Lung (tissue), 12 donors: ENCODE data around the gene EXOC3L4. TPM values are rescaled to one million over a fixed set of nuclear protein-coding genes. Genes with fewer than 3 reads are reported as not detected.

Experiments
- ATAC-seq: fragments of 200-7000 bp; cut with Tn5 transposase; one replicate; pipeline ENCODE4 v1.9.1; 2020; ENCODE audit warnings: moderate number of reproducible peaks; ENCODE audit not compliant: insufficient read depth, low FRiP score
- DNase-seq, 3 donors: peaks; one replicate each; pipeline ENCODE4 v3.0.0-alpha.2; 2013 to 2017
- H3K27ac ChIP-seq, 2 donors: one replicate each; pipeline ENCODE4 v1.5.1; 2013; ENCODE audit warnings: mild to moderate bottlenecking in 2 of 2, moderate library complexity in 2 of 2, control low read depth in 1 of 2, inconsistent platforms in 1 of 2, low read depth in 1 of 2, low read length in 1 of 2
- H3K27me3 ChIP-seq, 3 donors: one replicate each; pipeline ENCODE4 v1.5.1; 2013; ENCODE audit warnings: low read length in 2 of 3; ENCODE audit not compliant: control insufficient read depth in 3 of 3, insufficient read depth in 3 of 3
- H3K36me3 ChIP-seq, 4 donors: one replicate each; pipeline ENCODE4 v1.5.1; 2013; ENCODE audit warnings: low read length in 4 of 4, mild to moderate bottlenecking in 1 of 4, moderate library complexity in 1 of 4; ENCODE audit not compliant: control insufficient read depth in 4 of 4, insufficient read depth in 4 of 4
- H3K4me1 ChIP-seq, 5 donors: one replicate each; pipeline ENCODE4 v1.5.1; 2013; ENCODE audit warnings: low read length in 5 of 5, mild to moderate bottlenecking in 2 of 5, moderate library complexity in 1 of 5; ENCODE audit not compliant: control insufficient read depth in 5 of 5, insufficient read depth in 5 of 5
- H3K4me3 ChIP-seq: one replicate; pipeline ENCODE4 v1.5.1; 2013; ENCODE audit warnings: mild to moderate bottlenecking, control low read depth, moderate library complexity
- H3K9ac ChIP-seq, 2 donors: one replicate each; pipeline ENCODE4 v1.5.1; 2013; ENCODE audit warnings: low read length in 2 of 2, control low read depth in 1 of 2; ENCODE audit not compliant: insufficient read depth in 1 of 2
- H3K9me3 ChIP-seq, 4 donors: one replicate each; pipeline ENCODE4 v1.5.1; 2013; ENCODE audit warnings: low read length in 3 of 4, mild to moderate bottlenecking in 1 of 4, moderate library complexity in 1 of 4; ENCODE audit not compliant: control insufficient read depth in 4 of 4, insufficient read depth in 3 of 4
- CTCF ChIP-seq: IDR thresholded peaks from 2 replicates; pipeline ENCODE4 v1.5.1; 2012; ENCODE audit warnings: mild to moderate bottlenecking; ENCODE audit errors: control extremely low read depth, extremely low read depth
- WGBS, 2 donors: extraction: QIAGEN DNeasy Blood & Tissue Kit; methylation state at CpG; one replicate each; pipeline ENCODE4 v1.1.7; 2013; 5-methylcytosine and 5-hydroxymethylcytosine counted together
- polyA plus RNA-seq, 2 donors: library from polyadenylated mRNA; stranded (reverse); fragments of 200-250 nt; gene quantifications; one replicate each; pipeline ENCODE4 v1.2.1, GENCODE V29; 2013
- total RNA-seq, 2 donors: library from RNA; depleted of rRNA in 1 of 2; stranded (reverse); fragments of >200 nt in 1 of 2; gene quantifications; one replicate each; pipeline ENCODE4 v1.2.1, GENCODE V29; 2014 to 2021
- donor health status: control.
- donor health status: control.
- donor health status: Bipolar disorder and iron deficiency.
- donor health status: healthy.
- donor health status: DM: yes; HTN: yes; CAD: no.

The EXOC3L4 gene
- total and polyA plus RNA-seq, 4 donors, result 3.0 to 4.6 (median 3.8) TPM

GRCh38 chr14:103126088-103126872, 31.8 kb downstream of the EXOC3L4 start:
- no peak for ATAC-seq
- Histone ChIP-seq H3K27ac (no peak overlapping the region), H3K4me1 (peaks cover 0 to 42% (median 17%) of the 10 kb centered on the region in 5 donors), H3K9me3 (no peaks in the 10 kb centered on the region), H3K36me3 (peaks cover 0 to 22% (median 0%) of the 10 kb centered on the region in 4 donors), H3K4me3 (no peak overlapping the region), H3K27me3 (peaks cover 0 to 8% (median 0%) of the 10 kb centered on the region in 3 donors), H3K9ac (no peak overlapping the region)
- DNase-seq, result no peak
- TF ChIP-seq CTCF, result no peak
- WGBS, 2 donors, result 79 to 86% methylated on average over 21 to 22 of the region's 22 CpGs

- no peak overlapping the region for H3K4me3 ChIP-seq
- DNase-seq, result peak; percentile 74 to 83 (median 81)
- 55 to 82% methylated on average over 58 to 62 of the region's 62 CpGs for WGBS, 2 donors
- peaks cover 0 to 25% (median 0%) of the 10 kb centered on the region in 4 donors for H3K36me3 ChIP-seq
- TF ChIP-seq CTCF, result no peak
- peaks cover 0 to 39% (median 18%) of the 10 kb centered on the region in 5 donors for H3K4me1 ChIP-seq
- H3K9me3 ChIP-seq, result no peaks in the 10 kb centered on the region
- ATAC-seq, result peak; percentile 3
- H3K9ac ChIP-seq, result no peak overlapping the region
- H3K27ac ChIP-seq, result no peak overlapping the region
- peaks cover 0 to 8% (median 0%) of the 10 kb centered on the region in 3 donors for H3K27me3 ChIP-seq
Measured at GRCh38 chr14:103126873-103127304, 32.4 kb downstream of the EXOC3L4 start.

GRCh38 chr14:103127356-103127755, 32.8 kb downstream of the EXOC3L4 start:
- H3K4me3 ChIP-seq, result no peak overlapping the region
- peaks cover 0 to 37% (median 13%) of the 10 kb centered on the region in 5 donors for H3K4me1 ChIP-seq
- ATAC-seq (no peak), DNase-seq (no peak)
- no peaks in the 10 kb centered on the region for H3K9me3 ChIP-seq
- WGBS, 2 donors, result 76 to 79% methylated on average over 36 to 39 of the region's 39 CpGs
- no peak overlapping the region for H3K27ac ChIP-seq
- H3K36me3 ChIP-seq, result peaks cover 0 to 26% (median 0%) of the 10 kb centered on the region in 4 donors
- TF ChIP-seq CTCF, result no peak
- peaks cover 0 to 8% (median 0%) of the 10 kb centered on the region in 3 donors for H3K27me3 ChIP-seq
- H3K9ac ChIP-seq, result no peak overlapping the region
